ENCODE results near the gene FDX1. TPM values are rescaled to one million over a fixed set of nuclear protein-coding genes. Genes with fewer than 3 reads are reported as not detected.

The FDX1 gene
- total RNA-seq, 2 experiments from 2014 or later: 13.3 to 15.9 TPM

DNA sequence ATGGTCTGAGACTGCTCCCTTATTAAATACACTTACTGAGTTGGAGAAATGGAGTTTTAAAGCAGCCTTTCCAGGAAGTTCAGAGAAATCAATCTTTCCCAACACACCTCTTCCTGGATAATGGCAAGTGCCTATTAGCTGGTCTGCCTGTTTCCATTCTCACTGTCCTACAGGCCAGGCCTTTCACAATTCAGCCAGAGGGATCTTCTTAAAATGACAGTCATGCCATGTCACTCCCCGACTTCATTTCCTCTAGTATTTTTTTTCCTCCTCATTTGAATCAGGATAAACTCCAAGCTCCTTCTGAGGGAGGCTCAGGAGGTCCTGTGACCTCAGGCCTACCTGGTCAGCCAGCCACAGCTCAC is 62.6 kb downstream of the FDX1 start:
- no TSS peak for BruUV-seq (replicated peaks)
- POLR2A ChIA-PET: interaction anchor here (0.6 kb wide), 1 partner anchor 98 kb away, joined by 3 read pairs; no protein-coding TSS in a partner anchor
- CTCF ChIA-PET (ENCODE audit: unreplicated experiment): no interaction called here

DNA sequence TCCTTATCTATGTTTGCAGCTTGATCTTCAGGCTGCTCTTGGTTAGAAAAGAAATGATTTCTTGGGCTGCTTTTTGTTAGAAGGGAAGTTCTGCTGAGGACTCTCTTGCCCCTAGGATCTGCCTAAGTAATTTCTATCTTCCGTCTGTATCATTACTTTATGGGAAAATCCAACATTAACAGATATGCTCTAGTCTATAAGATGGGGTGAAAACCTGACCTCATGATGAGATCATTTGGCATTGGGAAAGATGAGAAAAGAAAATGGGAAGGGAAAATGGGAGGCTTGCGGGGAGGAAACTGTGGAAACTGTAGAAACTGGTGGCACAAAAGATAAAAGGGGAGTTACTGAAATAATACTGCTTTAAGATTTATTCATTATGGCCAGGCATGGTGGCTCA is 63.6 kb downstream of the FDX1 start:
- CTCF ChIA-PET (ENCODE audit: unreplicated experiment): no interaction called here
- TF ChIP-seq, protein P1, sequence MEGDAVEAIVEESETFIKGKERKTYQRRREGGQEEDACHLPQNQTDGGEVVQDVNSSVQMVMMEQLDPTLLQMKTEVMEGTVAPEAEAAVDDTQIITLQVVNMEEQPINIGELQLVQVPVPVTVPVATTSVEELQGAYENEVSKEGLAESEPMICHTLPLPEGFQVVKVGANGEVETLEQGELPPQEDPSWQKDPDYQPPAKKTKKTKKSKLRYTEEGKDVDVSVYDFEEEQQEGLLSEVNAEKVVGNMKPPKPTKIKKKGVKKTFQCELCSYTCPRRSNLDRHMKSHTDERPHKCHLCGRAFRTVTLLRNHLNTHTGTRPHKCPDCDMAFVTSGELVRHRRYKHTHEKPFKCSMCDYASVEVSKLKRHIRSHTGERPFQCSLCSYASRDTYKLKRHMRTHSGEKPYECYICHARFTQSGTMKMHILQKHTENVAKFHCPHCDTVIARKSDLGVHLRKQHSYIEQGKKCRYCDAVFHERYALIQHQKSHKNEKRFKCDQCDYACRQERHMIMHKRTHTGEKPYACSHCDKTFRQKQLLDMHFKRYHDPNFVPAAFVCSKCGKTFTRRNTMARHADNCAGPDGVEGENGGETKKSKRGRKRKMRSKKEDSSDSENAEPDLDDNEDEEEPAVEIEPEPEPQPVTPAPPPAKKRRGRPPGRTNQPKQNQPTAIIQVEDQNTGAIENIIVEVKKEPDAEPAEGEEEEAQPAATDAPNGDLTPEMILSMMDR (conservative IDR thresholded peaks at IDR 0.05; ENCODE audit: low read length): no peak
- no peak for TF ChIP-seq EZH2phosphoT487 (IDR thresholded peaks at IDR 0.05; ENCODE audit: borderline replicate concordance, low read depth, low read length)
- Histone ChIP-seq H3K4me3 (ENCODE audit: low read depth, low read length, poor library complexity, severe bottlenecking) (no peak overlapping the region), H3K27ac (ENCODE audit: low read depth, low read length, poor library complexity, severe bottlenecking) (no peak overlapping the region), H3K4me1 (ENCODE audit: insufficient read depth, low read length, poor library complexity, severe bottlenecking) (no peaks in the 10 kb centered on the region), H3K79me2 (ENCODE audit: insufficient read depth, low read depth, low read length) (no peaks in the 10 kb centered on the region), H3K36me3 (ENCODE audit: insufficient read depth, low read length) (no peaks in the 10 kb centered on the region), H2AFZ (ENCODE audit: low read length) (no peak overlapping the region), H4K20me1 (ENCODE audit: insufficient read depth, low read length) (no peaks in the 10 kb centered on the region), H3K9me3 (ENCODE audit: low read length) (no peaks in the 10 kb centered on the region), H3K4me2 (ENCODE audit: low read length) (no peak overlapping the region), H3K9me2 (ENCODE audit: insufficient read depth, low read length) (no peaks in the 10 kb centered on the region)
- no TSS peak for BruUV-seq (replicated peaks)
- POLR2A ChIA-PET: interaction anchor here (0.7 to 0.9 kb wide), 2 partner anchors 12 to 73 kb away, joined by 3 read pairs; no protein-coding TSS in a partner anchor
- no peak for DNase-seq (ENCODE audit: low spot score)
- intact Hi-C loops (cut with micrococcal nuclease; ENCODE audit: unreplicated experiment): no loop called here

More for the DNA sequence above, 62.6 kb downstream of the FDX1 start:
- Histone ChIP-seq H2AFZ (ENCODE audit: low read length) (no peak overlapping the region), H3K27ac (ENCODE audit: low read depth, low read length, poor library complexity, severe bottlenecking) (no peak overlapping the region), H3K4me2 (ENCODE audit: low read length) (no peak overlapping the region), H3K4me3 (ENCODE audit: low read depth, low read length, poor library complexity, severe bottlenecking) (no peak overlapping the region), H4K20me1 (ENCODE audit: insufficient read depth, low read length) (no peaks in the 10 kb centered on the region), H3K9me3 (ENCODE audit: low read length) (no peaks in the 10 kb centered on the region), H3K79me2 (ENCODE audit: insufficient read depth, low read depth, low read length) (no peaks in the 10 kb centered on the region), H3K9me2 (ENCODE audit: insufficient read depth, low read length) (no peaks in the 10 kb centered on the region), H3K4me1 (ENCODE audit: insufficient read depth, low read length, poor library complexity, severe bottlenecking) (no peaks in the 10 kb centered on the region), H3K36me3 (ENCODE audit: insufficient read depth, low read length) (no peaks in the 10 kb centered on the region)
- TF ChIP-seq EZH2phosphoT487 (IDR thresholded peaks at IDR 0.05; ENCODE audit: borderline replicate concordance, low read depth, low read length): no peak
- TF ChIP-seq, protein P1 (conservative IDR thresholded peaks at IDR 0.05; ENCODE audit: low read length): no peak
- no peak for DNase-seq (ENCODE audit: low spot score)
- intact Hi-C loops (cut with micrococcal nuclease; ENCODE audit: unreplicated experiment): no loop called here

DNA sequence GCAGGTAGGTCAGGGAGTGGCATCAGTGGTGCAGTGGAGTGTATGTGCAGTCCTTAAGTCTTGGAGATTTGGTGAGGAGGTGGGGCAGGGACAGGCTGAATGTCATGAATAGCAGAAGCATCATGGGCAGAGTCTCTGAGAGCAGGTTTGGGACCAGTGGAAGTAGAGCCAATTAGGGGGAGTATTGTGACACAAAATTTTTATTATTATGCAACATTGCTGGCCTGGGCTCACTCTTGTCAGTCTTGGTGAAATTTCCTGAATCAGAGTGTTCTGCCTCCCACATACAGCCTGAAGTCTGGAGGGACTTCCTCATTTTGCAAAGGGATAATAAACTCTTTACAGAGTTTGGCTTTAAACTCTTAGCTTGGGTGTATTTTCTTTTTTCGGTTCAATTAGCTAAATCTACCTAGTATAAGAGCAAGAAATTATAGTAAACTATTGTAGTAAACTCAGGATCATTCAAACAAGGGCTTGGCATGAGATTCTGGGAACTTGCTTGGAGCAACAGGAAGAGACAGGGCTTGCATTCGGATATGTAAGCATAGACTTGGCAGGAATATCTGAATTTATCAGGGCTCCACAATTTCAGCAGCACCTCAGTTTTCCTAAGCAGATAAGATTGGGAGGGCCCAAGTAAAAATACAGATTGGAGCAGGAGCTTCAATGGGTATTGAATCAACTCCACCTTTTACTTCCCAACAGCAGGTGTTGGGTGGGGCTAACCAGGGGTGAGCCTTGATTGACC is 67.7 kb downstream of the FDX1 start:
- intact Hi-C loops (cut with micrococcal nuclease; ENCODE audit: unreplicated experiment): no loop called here
- H3K9me2 ChIP-seq (ENCODE audit: insufficient read depth, low read length): no peaks in the 10 kb centered on the region
- no peaks in the 10 kb centered on the region for H3K4me1 ChIP-seq (ENCODE audit: insufficient read depth, low read length, poor library complexity, severe bottlenecking)
- ChIA-PET POLR2A (interaction anchor here (0.6 kb wide), 1 partner anchor 17 kb away, joined by 4 read pairs; no protein-coding TSS in a partner anchor), CTCF (ENCODE audit: unreplicated experiment) (no interaction called here)
- BruUV-seq (replicated peaks): no TSS peak
- H3K36me3 ChIP-seq (ENCODE audit: insufficient read depth, low read length): no peaks in the 10 kb centered on the region
- TF ChIP-seq, protein P1 (conservative IDR thresholded peaks at IDR 0.05; ENCODE audit: low read length): no peak
- no peak for TF ChIP-seq EZH2phosphoT487 (IDR thresholded peaks at IDR 0.05; ENCODE audit: borderline replicate concordance, low read depth, low read length)
- H3K4me3 ChIP-seq (ENCODE audit: low read depth, low read length, poor library complexity, severe bottlenecking): no peak overlapping the region
- no peaks in the 10 kb centered on the region for H3K9me3 ChIP-seq (ENCODE audit: low read length)
- H3K4me2 ChIP-seq (ENCODE audit: low read length): no peak overlapping the region
- no peak overlapping the region for H2AFZ ChIP-seq (ENCODE audit: low read length)
- H4K20me1 ChIP-seq (ENCODE audit: insufficient read depth, low read length): no peaks in the 10 kb centered on the region
- no peak for DNase-seq (ENCODE audit: low spot score)
- H3K79me2 ChIP-seq (ENCODE audit: insufficient read depth, low read depth, low read length): no peaks in the 10 kb centered on the region
- H3K27ac ChIP-seq (ENCODE audit: low read depth, low read length, poor library complexity, severe bottlenecking): no peak overlapping the region

Measured in OCI-LY7 (cell line).